CD4-positive, CD25-positive, alpha-beta regulatory T cell (primary cell): ENCODE measurements around the gene CD47. TPM values are rescaled to one million over a fixed set of nuclear protein-coding genes. Genes with fewer than 3 reads are reported as not detected.
A peak's percentile ranks its signal among the peaks of the same experiment; 100 is the strongest.

Experiments
- ATAC-seq, 2 donors: fragments of 150-1000 bp; cut with Tn5 transposase; one replicate each; pipeline ENCODE4 v1.10.0; 2021; ENCODE audit warnings: low read depth in 2 of 2, moderate number of reproducible peaks in 2 of 2, moderate library complexity in 1 of 2
- DNase-seq, 3 donors: peaks; one replicate each; pipeline versions ENCODE4 v3.0.0 to v3.0.0-alpha.2; 2012 to 2022; ENCODE audit warnings: mixed read lengths in 1 of 3
- H3K27ac ChIP-seq: one replicate; pipeline ENCODE4 v1.7.0; 2013; ENCODE audit warnings: mild to moderate bottlenecking, low read length; ENCODE audit not compliant: insufficient read depth, poor library complexity, severe bottlenecking
- H3K27me3 ChIP-seq: one replicate; pipeline ENCODE4 v1.7.0; 2013; ENCODE audit warnings: low read length; ENCODE audit not compliant: control insufficient read depth, insufficient read depth
- H3K36me3 ChIP-seq: one replicate; pipeline ENCODE4 v1.7.0; 2013; ENCODE audit warnings: mild to moderate bottlenecking, low read length, moderate library complexity; ENCODE audit not compliant: control insufficient read depth, insufficient read depth
- H3K4me1 ChIP-seq: 2 replicates; pipeline ENCODE4 v1.7.0; 2013; ENCODE audit warnings: mild to moderate bottlenecking, low read length; ENCODE audit not compliant: insufficient read depth, control insufficient read depth, poor library complexity, severe bottlenecking
- H3K4me3 ChIP-seq: one replicate; pipeline ENCODE4 v1.7.0; 2013; ENCODE audit warnings: low read depth, mild to moderate bottlenecking, low read length, moderate library complexity
- H3K9me3 ChIP-seq, 2 experiments: 1 replicate in 1 of 2; 2 replicates in 1 of 2; pipeline ENCODE4 v1.7.0; 2013; ENCODE audit warnings: low read length in 2 of 2, mild to moderate bottlenecking in 1 of 2, moderate library complexity in 1 of 2; ENCODE audit not compliant: control insufficient read depth in 2 of 2
- H3K27ac Mint-ChIP-seq, 3 donors: one replicate each; pipeline ENCODE4 v1.8.0; 2020 to 2022; ENCODE audit warnings: mild to moderate bottlenecking in 3 of 3, mixed read lengths in 3 of 3, moderate library complexity in 2 of 3
- H3K27me3 Mint-ChIP-seq: one replicate; pipeline ENCODE4 v1.8.0; 2022; ENCODE audit warnings: mild to moderate bottlenecking, mixed read lengths
- H3K36me3 Mint-ChIP-seq: one replicate; pipeline ENCODE4 v1.8.0; 2020; ENCODE audit warnings: mixed read lengths
- H3K4me1 Mint-ChIP-seq, 4 donors: one replicate each; pipeline ENCODE4 v1.8.0; 2020 to 2022; ENCODE audit warnings: mixed read lengths in 4 of 4, mild to moderate bottlenecking in 1 of 4
- H3K4me3 Mint-ChIP-seq, 4 donors: one replicate each; pipeline ENCODE4 v1.8.0; 2020 to 2022; ENCODE audit warnings: mild to moderate bottlenecking in 4 of 4, mixed read lengths in 4 of 4, moderate library complexity in 3 of 4
- H3K9me3 Mint-ChIP-seq, 7 donors: one replicate each; pipeline ENCODE4 v1.8.0; 2020 to 2022; ENCODE audit warnings: mixed read lengths in 7 of 7, mild to moderate bottlenecking in 3 of 7, moderate library complexity in 2 of 7
- polyA plus RNA-seq, 4 donors: library from polyadenylated mRNA; unstranded; fragments of 300-500 nt; fragmentation: Illumina TruSeq; gene quantifications; one replicate each; pipeline ENCODE4 v1.2.3, GENCODE V29; 2021
- total RNA-seq: library from RNA; stranded (reverse); gene quantifications from one replicate; pipeline ENCODE4 v1.2.3, GENCODE V29; 2022

Gene CD47
- total and polyA plus RNA-seq, 5 donors from 2014 or later: 209 to 424 (median 329) TPM

DNA sequence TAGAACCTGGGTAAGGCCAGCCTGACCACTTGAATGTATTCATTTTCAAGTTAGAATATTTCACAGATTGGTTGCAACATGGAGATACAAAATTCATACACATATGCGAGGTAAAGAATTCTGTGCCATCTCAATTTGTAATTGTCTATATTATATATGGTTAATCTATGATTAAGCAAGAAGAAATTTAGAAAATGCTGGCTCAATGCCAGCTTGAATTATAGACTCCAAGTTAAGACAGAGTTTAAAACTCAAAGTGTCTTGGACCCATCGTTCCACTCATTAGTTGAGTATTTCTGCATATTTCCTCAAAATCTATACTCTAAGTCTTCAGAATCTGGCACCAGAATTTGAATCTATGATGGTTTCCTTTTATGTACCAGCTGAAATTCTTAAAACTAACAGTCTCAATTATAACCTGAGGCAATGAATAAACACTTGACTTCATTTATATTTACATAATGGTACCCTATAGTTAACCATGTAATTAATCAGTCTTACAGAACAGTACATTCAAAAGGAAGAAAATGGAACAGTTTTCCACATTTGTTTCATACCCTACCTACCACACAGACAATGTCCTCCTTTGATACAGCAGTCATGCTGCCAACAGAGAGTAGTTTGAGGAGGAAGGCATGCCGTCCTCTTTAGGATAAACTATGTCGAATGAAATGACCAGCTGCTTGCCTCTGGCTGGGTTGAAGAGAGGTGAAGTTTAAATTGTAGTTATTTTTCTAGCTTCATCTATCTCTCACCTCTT, 95.7 kb downstream of the CD47 start:
- Histone ChIP-seq H3K4me1 (no peaks in the 10 kb centered on the region), H3K36me3 (no peaks in the 10 kb centered on the region), H3K27ac (no peak overlapping the region), H3K4me3 (no peak overlapping the region), H3K27me3 (no peaks in the 10 kb centered on the region), H3K9me3 (no peaks in the 10 kb centered on the region)
- ATAC-seq (no peak), DNase-seq (no peak)
- H3K4me1 Mint-ChIP-seq: peaks cover 0 to 4% (median 0%) of the 10 kb centered on the region in 4 donors
- no peaks in the 10 kb centered on the region for H3K36me3 Mint-ChIP-seq
- peaks cover 0 to 6% (median 0%) of the 10 kb centered on the region in 7 donors for H3K9me3 Mint-ChIP-seq
- no peak overlapping the region for H3K4me3 Mint-ChIP-seq
- H3K27ac Mint-ChIP-seq: no peak overlapping the region
- peaks cover 12% of the 10 kb centered on the region for H3K27me3 Mint-ChIP-seq

DNA sequence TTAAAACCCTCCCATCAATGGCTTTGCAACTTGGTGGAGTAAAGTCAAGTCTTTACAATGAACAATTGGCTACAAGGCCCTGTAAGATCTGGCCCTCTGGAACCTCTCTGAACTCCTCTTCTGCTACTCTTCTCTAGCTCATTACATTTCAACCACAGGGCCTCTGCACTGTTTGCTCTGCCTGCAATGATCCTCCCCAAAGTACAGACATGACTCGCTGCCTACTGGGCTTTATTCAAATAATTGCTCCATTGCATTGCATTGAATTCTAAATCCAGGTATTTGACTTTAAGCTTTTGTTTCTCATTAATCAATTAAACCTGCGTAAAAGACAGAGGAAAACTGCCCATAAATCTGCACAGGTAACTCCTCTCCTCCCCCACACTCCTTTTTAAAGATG, 96.7 kb downstream of the CD47 start:
- no peaks in the 10 kb centered on the region for H3K36me3 ChIP-seq
- no peak overlapping the region for H3K27ac ChIP-seq
- Mint-ChIP-seq H3K36me3 (no peaks in the 10 kb centered on the region), H3K4me1 (peaks cover 0 to 11% (median 2%) of the 10 kb centered on the region in 4 donors), H3K27ac (no peak overlapping the region), H3K4me3 (peak overlapping the region in 1 of 4 donors; percentile 71), H3K9me3 (peaks cover 0 to 6% (median 0%) of the 10 kb centered on the region in 7 donors), H3K27me3 (peaks cover 12% of the 10 kb centered on the region)
- ATAC-seq: no peak
- no peaks in the 10 kb centered on the region for H3K4me1 ChIP-seq
- no peak for DNase-seq
- H3K9me3 ChIP-seq: no peaks in the 10 kb centered on the region
- H3K4me3 ChIP-seq: no peak overlapping the region
- H3K27me3 ChIP-seq: no peaks in the 10 kb centered on the region

DNA sequence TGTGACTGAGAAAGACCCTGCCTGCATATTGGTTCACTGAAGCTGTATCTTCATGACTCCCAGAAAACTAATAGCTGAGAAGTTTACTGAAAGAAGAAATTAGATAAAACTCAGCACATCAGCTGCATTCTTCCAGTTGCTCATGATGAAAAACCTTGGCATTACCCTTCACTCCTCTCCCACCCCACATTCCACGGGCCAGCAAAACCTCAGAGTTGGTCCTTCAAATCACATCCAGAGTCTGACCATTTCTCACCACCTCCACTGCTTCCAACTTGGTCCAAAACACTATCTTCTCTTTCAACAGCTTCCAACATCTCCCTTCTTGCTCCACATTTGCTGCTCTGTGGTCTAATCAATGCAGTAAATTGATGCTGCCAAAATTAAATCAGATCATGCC, 97.1 kb downstream of the CD47 start:
- DNase-seq (no peak), ATAC-seq (no peak)
- Histone ChIP-seq H3K4me3 (no peak overlapping the region), H3K27me3 (no peaks in the 10 kb centered on the region), H3K4me1 (peaks cover under 1% of the 10 kb centered on the region), H3K36me3 (no peaks in the 10 kb centered on the region), H3K27ac (no peak overlapping the region), H3K9me3 (no peaks in the 10 kb centered on the region)
- H3K27ac Mint-ChIP-seq: no peak overlapping the region
- peaks cover 12% of the 10 kb centered on the region for H3K27me3 Mint-ChIP-seq
- peaks cover 3 to 15% (median 6%) of the 10 kb centered on the region in 4 donors for H3K4me1 Mint-ChIP-seq
- H3K36me3 Mint-ChIP-seq: no peaks in the 10 kb centered on the region
- peaks cover 0 to 6% (median 0%) of the 10 kb centered on the region in 7 donors for H3K9me3 Mint-ChIP-seq
- no peak overlapping the region for H3K4me3 Mint-ChIP-seq

Other genes starting within 250 kb of the CD47 start
- gene IFT57, start 131.4 kb upstream of the CD47 start, total RNA-seq: 29.1 TPM
- gene IFT57, start 131.4 kb upstream of the CD47 start, polyA plus RNA-seq: 10 to 100 TPM; 33.4 to 46.9 (median 43.9) TPM
- gene HHLA2, start 205.5 kb upstream of the CD47 start, total RNA-seq: 0.74 TPM
- gene HHLA2, start 205.5 kb upstream of the CD47 start, polyA plus RNA-seq: not detected